Gastroesophageal sphincter (tissue), 3 donors: ENCODE data around the gene BAX.

Source experiments
- CTCF ChIP-seq, 4 experiments: fragments of 200-600 bp in 2 of 4; fragments of 450-650 bp in 2 of 4; sonication (generic) in 1 of 4; IDR thresholded peaks; one replicate each; pipeline ENCODE4 v1.5.1; 2017 to 2019; ENCODE audit warnings: antibody characterized with exemption in 4 of 4, mild to moderate bottlenecking in 2 of 4, moderate library complexity in 2 of 4
- EP300 ChIP-seq: sonication (generic); formaldehyde crosslinking; IDR thresholded peaks from one replicate; pipeline ENCODE4 v1.6.1; 2017; ENCODE audit warnings: antibody characterized with exemption, mild to moderate bottlenecking
- POLR2A ChIP-seq, 2 donors: fragments of 450-650 bp; IDR thresholded peaks; one replicate each; pipeline ENCODE4 v1.6.1; 2017; ENCODE audit warnings: antibody characterized with exemption in 2 of 2, mild to moderate bottlenecking in 2 of 2, moderate library complexity in 1 of 2
- POLR2AphosphoS5 ChIP-seq: sonication (generic); formaldehyde crosslinking; IDR thresholded peaks from one replicate; pipeline ENCODE4 v1.6.1; 2017; ENCODE audit warnings: antibody characterized with exemption

GRCh38 chr19:48943081-48943480, 11.6 kb upstream of the BAX start:
- TF ChIP-seq CTCF (IDR thresholded peaks at IDR 0.05) (no peak), POLR2A (IDR thresholded peaks at IDR 0.05) (no peak), EP300 (no peak), POLR2AphosphoS5 (no peak)
